Measurements from ENCODE around the gene CTNNBL1. TPM values are rescaled to one million over a fixed set of nuclear protein-coding genes. Genes with fewer than 3 reads are reported as not detected.
"Not testable (repeated sequence)": the region's sequence is repeated elsewhere in the genome, so short reads cannot be mapped to it uniquely, and the experiment has no call there.

CTNNBL1 gene
- total RNA-seq, 2 experiments from 2014 or later: 64.3 to 64.6 TPM

DNA sequence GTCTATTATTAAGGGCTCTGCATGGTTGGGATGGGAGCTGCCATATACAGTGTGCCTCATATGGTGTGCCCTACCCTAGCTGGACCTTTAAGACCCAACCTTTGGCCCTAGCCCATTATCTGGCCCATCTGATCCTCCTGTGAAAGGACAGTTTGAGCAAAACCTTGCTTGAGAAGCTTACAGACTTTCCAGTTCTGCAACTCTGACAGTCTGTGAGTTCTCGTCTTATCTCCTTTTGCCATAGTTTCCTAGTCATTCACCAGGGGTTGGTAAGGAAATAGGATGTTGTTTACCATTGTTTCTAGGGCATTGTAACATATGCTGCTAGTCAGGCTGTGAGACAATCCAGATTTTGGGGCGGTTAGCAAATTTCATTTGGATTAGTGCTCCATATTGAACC, 17.2 kb downstream of the CTNNBL1 start:
- Mint-ChIP-seq H3K4me1 (no peaks in the 10 kb centered on the region), H3K36me3 (ENCODE audit: low read depth) (peaks cover 14% of the 10 kb centered on the region), H3K4me3 (no peak overlapping the region), H3K27ac (no peak overlapping the region), H3K9me3 (no peaks in the 10 kb centered on the region), H3K27me3 (no peaks in the 10 kb centered on the region)
- POLR2A ChIA-PET: no interaction called here
- DNase-seq: no peak
- CTCF ChIA-PET: no interaction called here

GRCh38 chr20:37711994-37712964, 18.4 kb downstream of the CTNNBL1 start:
- H3K4me1 Mint-ChIP-seq: no peaks in the 10 kb centered on the region
- DNase-seq: no peak
- no peak overlapping the region for H3K4me3 Mint-ChIP-seq
- peaks cover 20% of the 10 kb centered on the region for H3K36me3 Mint-ChIP-seq (ENCODE audit: low read depth)
- no peaks in the 10 kb centered on the region for H3K27me3 Mint-ChIP-seq
- ChIA-PET POLR2A (no interaction called here), CTCF (no interaction called here)
- no peak overlapping the region for H3K27ac Mint-ChIP-seq
- H3K9me3 Mint-ChIP-seq: no peaks in the 10 kb centered on the region

DNA sequence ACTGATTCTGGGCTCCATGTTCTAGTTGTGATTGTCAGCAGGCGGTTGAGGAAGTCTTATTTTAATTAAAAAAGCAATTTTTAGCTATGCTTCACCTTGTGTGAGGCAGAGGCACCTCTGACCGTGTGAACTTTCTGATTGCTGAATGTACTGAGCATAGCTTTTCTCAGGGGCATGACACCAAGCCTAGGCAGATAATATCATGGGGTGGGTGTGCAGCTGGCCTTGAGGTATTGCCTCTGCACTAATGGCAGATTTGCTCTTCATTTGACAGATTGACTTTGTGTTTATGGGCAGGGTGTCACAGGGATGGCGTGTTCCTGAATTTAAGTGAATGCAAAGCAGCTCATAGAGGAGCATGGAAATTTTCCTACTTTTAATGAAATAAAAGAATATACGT, 19.6 kb downstream of the CTNNBL1 start:
- POLR2A ChIA-PET: no interaction called here
- H3K4me3 Mint-ChIP-seq: no peak overlapping the region

GRCh38 chr20:37714978-37715672, 21.3 kb downstream of the CTNNBL1 start:
- Mint-ChIP-seq H3K9me3 (peaks cover 2% of the 10 kb centered on the region), H3K27ac (no peak overlapping the region), H3K27me3 (no peaks in the 10 kb centered on the region), H3K4me3 (no peak overlapping the region), H3K4me1 (no peaks in the 10 kb centered on the region), H3K36me3 (ENCODE audit: low read depth) (peaks cover 20% of the 10 kb centered on the region)
- DNase-seq: no peak
- ChIA-PET POLR2A (no interaction called here), CTCF (interaction anchor here (1.7 kb wide), 1 partner anchor 13 kb away, joined by 6 read pairs; no protein-coding TSS in a partner anchor)

More for the DNA sequence above, 19.6 kb downstream of the CTNNBL1 start:
- no peak for DNase-seq
- H3K36me3 Mint-ChIP-seq (ENCODE audit: low read depth): peaks cover 17% of the 10 kb centered on the region
- no peaks in the 10 kb centered on the region for H3K27me3 Mint-ChIP-seq
- H3K27ac Mint-ChIP-seq: no peak overlapping the region
- CTCF ChIA-PET: no interaction called here
- H3K4me1 Mint-ChIP-seq: no peaks in the 10 kb centered on the region
- no peaks in the 10 kb centered on the region for H3K9me3 Mint-ChIP-seq

DNA sequence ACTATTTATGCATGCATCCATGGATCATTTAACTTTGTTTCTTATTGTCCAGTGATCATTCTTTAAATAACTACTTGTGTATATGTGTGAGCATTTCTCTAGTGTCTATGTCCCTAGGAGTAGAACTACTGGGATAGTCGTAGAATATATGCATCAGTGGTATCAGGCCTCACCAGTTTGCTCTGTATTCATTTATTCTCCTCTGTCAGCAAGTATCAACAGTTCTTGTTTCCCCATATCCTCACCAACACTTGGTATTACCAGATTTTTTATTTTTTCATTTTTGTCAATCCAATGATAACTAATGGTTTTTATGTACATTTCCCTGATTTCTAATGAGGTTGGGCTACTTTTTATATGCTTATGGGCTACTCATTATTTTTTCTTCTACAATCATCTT, 27.9 kb downstream of the CTNNBL1 start:
- ChIA-PET CTCF (no interaction called here), POLR2A (no interaction called here)

GRCh38 chr20:37722312-37722711, 28.5 kb downstream of the CTNNBL1 start:
- DNase-seq, H3K27me3 Mint-ChIP-seq, H3K4me3 Mint-ChIP-seq, CTCF ChIA-PET, H3K27ac Mint-ChIP-seq, POLR2A ChIA-PET, H3K9me3 Mint-ChIP-seq, H3K4me1 Mint-ChIP-seq: not testable (repeated sequence)
- peaks cover 12% of the 10 kb centered on the region for H3K36me3 Mint-ChIP-seq (ENCODE audit: low read depth)

More for the DNA sequence above, 27.9 kb downstream of the CTNNBL1 start:
- peaks cover 16% of the 10 kb centered on the region for H3K36me3 Mint-ChIP-seq (ENCODE audit: low read depth)
- H3K4me1 Mint-ChIP-seq: no peaks in the 10 kb centered on the region
- H3K27me3 Mint-ChIP-seq: no peaks in the 10 kb centered on the region
- no peak overlapping the region for H3K4me3 Mint-ChIP-seq
- H3K9me3 Mint-ChIP-seq: peaks cover 8% of the 10 kb centered on the region
- no peak overlapping the region for H3K27ac Mint-ChIP-seq
- no peak for DNase-seq

GRCh38 chr20:37723668-37724067, 29.8 kb downstream of the CTNNBL1 start:
- no peak overlapping the region for H3K4me3 Mint-ChIP-seq
- CTCF ChIA-PET: no interaction called here
- no peak overlapping the region for H3K27ac Mint-ChIP-seq
- POLR2A ChIA-PET: no interaction called here
- H3K27me3 Mint-ChIP-seq: no peaks in the 10 kb centered on the region
- H3K9me3 Mint-ChIP-seq: peaks cover 8% of the 10 kb centered on the region
- no peak for DNase-seq
- no peaks in the 10 kb centered on the region for H3K4me1 Mint-ChIP-seq
- H3K36me3 Mint-ChIP-seq (ENCODE audit: low read depth): peaks cover 12% of the 10 kb centered on the region

DNA sequence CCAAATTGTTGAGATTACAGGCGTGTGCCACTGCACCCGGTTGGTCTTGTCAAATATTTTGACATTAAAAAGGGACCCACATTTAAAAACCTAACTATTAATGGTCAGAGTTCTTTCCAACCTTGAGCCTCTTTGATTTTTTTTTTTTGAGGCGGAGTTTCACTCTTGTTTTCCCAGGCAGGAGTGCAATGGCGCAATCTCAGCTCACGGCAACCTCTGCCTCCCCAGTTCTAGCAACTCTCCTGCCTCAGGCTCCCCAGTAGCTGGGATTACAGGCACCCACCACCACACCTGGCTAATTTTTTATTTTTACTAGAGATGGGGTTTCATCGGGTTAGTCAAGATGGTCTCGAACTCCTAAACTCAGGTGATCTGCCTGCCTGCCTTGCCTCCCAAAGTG, 31.3 kb downstream of the CTNNBL1 start:
- peaks cover 1% of the 10 kb centered on the region for H3K4me1 Mint-ChIP-seq
- ChIA-PET CTCF (no interaction called here), POLR2A (interaction anchor here (1.0 kb wide), 1 partner anchor 10 kb away, joined by 3 read pairs; no protein-coding TSS in a partner anchor)
- no peaks in the 10 kb centered on the region for H3K27me3 Mint-ChIP-seq
- peaks cover 8% of the 10 kb centered on the region for H3K36me3 Mint-ChIP-seq (ENCODE audit: low read depth)
- no peak for DNase-seq
- H3K4me3 Mint-ChIP-seq: no peak overlapping the region
- peaks cover 6% of the 10 kb centered on the region for H3K9me3 Mint-ChIP-seq
- H3K27ac Mint-ChIP-seq: no peak overlapping the region

GRCh38 chr20:37725855-37726254, 32.0 kb downstream of the CTNNBL1 start:
- Mint-ChIP-seq H3K27me3 (no peaks in the 10 kb centered on the region), H3K9me3 (peaks cover 4% of the 10 kb centered on the region), H3K4me3 (no peak overlapping the region), H3K36me3 (ENCODE audit: low read depth) (peaks cover 8% of the 10 kb centered on the region), H3K4me1 (peaks cover 1% of the 10 kb centered on the region), H3K27ac (no peak overlapping the region)
- ChIA-PET POLR2A (interaction anchor here (1.0 kb wide), 1 partner anchor 9 kb away, joined by 3 read pairs; no protein-coding TSS in a partner anchor), CTCF (no interaction called here)
- no peak for DNase-seq

DNA sequence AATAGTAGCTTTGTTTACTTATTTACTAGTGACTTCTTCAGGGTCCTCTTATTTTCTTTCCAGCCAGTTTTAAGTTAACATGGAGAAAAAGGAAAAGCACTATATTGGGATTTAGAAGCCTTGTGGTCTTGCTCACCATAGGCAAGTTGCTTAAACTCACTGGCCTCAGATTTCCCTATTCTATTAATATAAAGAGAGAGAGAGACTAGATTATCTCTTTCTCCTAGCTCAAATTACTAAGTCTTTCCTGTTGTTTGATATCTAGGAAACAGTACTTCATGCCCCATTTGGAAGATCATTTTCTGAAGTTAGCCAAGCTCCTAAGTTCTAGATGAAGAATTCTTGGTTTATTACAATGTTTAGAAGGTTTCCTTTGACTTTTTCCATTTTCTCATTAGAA, 32.5 kb downstream of the CTNNBL1 start:
- Mint-ChIP-seq H3K27ac (no peak overlapping the region), H3K27me3 (no peaks in the 10 kb centered on the region), H3K4me3 (no peak overlapping the region), H3K4me1 (peaks cover 1% of the 10 kb centered on the region), H3K36me3 (ENCODE audit: low read depth) (peaks cover 9% of the 10 kb centered on the region), H3K9me3 (peaks cover 4% of the 10 kb centered on the region)
- no peak for DNase-seq
- POLR2A ChIA-PET: interaction anchor here (1.0 kb wide), 1 partner anchor 9 kb away, joined by 3 read pairs; no protein-coding TSS in a partner anchor
- CTCF ChIA-PET: no interaction called here

DNA sequence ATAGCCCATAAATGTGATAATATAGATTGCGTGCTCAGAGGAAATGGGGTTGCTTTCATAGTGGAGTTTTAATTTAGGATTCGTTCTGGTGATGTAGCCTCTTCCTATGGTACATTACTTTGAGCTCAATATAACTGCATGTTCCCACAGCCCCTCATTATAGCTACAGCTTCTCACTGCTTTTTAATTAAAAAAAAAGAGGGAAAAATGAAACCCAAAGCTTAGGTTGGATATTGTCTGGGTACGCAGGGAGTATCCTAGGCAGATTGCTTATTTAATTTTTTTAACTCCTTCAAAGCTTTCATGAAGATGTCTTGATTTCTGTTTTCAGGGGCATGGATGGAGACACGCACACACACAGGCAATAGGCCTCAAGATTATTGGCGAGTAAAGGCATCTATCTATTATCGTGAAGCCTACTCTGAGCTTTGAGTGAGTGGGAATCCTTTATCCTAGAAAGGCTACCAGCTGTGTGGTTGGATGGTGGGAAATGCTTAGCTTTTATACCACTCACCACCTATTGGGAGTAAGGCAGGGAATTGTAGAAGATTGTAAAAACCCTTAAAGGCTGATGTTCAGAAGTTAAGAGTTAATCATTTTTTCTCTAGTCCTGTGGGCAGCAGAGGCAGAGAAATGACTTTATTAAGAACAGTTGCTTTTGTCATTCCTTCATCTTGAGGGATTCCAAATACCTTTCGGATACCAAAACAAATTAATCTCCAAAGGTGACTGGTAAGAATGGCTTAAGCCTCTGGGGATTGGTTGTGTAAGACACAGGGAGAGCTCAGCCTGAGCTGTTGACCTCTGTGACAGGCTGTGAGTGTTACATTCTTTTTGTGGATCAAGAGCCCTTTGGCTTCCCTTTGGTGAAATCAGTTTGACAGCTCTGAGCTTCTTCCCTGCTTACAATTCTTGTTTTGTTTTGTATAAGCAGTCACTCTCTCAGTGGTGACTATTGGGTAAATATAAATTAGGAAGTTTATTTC, 33.4 kb downstream of the CTNNBL1 start:
- peaks cover 9% of the 10 kb centered on the region for H3K36me3 Mint-ChIP-seq (ENCODE audit: low read depth)
- no peaks in the 10 kb centered on the region for H3K9me3 Mint-ChIP-seq
- no peaks in the 10 kb centered on the region for H3K27me3 Mint-ChIP-seq
- H3K4me1 Mint-ChIP-seq: peaks cover 1% of the 10 kb centered on the region
- ChIA-PET CTCF (interaction anchor here (2.1 kb wide), 1 partner anchor 12 kb away, joined by 6 read pairs; no protein-coding TSS in a partner anchor), POLR2A (no interaction called here)
- H3K27ac Mint-ChIP-seq: no peak overlapping the region
- DNase-seq: no peak
- H3K4me3 Mint-ChIP-seq: no peak overlapping the region

GRCh38 chr20:37727957-37728634, 34.3 kb downstream of the CTNNBL1 start:
- Mint-ChIP-seq H3K36me3 (ENCODE audit: low read depth) (peaks cover 12% of the 10 kb centered on the region), H3K4me3 (no peak overlapping the region), H3K9me3 (no peaks in the 10 kb centered on the region), H3K27ac (no peak overlapping the region), H3K4me1 (peaks cover 5% of the 10 kb centered on the region), H3K27me3 (no peaks in the 10 kb centered on the region)
- ChIA-PET CTCF (interaction anchor here (2.1 kb wide), 1 partner anchor 12 kb away, joined by 6 read pairs; no protein-coding TSS in a partner anchor), POLR2A (no interaction called here)
- DNase-seq: no peak
